Keratinocyte (primary cell): ENCODE measurements around the gene GAB2.

Experiments used
- CTCF ChIP-seq, 3 experiments: IDR thresholded peaks in 1 of 3; conservative IDR thresholded peaks in 1 of 3; optimal IDR thresholded peaks in 1 of 3; 2 replicates in 2 of 3; 3 replicates in 1 of 3; pipeline versions ENCODE3 to v1.5.1; 2011; ENCODE audit warnings: low read length in 3 of 3, mild to moderate bottlenecking in 3 of 3, moderate library complexity in 2 of 3, control low read depth in 1 of 3, inconsistent platforms in 1 of 3; ENCODE audit not compliant: insufficient read depth in 2 of 3; ENCODE audit errors: extremely low read depth in 1 of 3
- EZH2 ChIP-seq: IDR thresholded peaks from one replicate; pipeline ENCODE4 v1.6.1; 2012; ENCODE audit warnings: inconsistent platforms, mild to moderate bottlenecking, low read length, moderate library complexity

- TF ChIP-seq CTCF (optimal IDR thresholded peaks at IDR 0.05 in 1 of 3, IDR thresholded peaks at IDR 0.05 in 1 of 3, conservative IDR thresholded peaks at IDR 0.05 in 1 of 3; ENCODE audit: extremely low read depth in 1 of 3, insufficient read depth in 2 of 3, low read length in 3 of 3) (no peak), EZH2 (no peak)
Measured at GRCh38 chr11:78209478-78209877, 208.1 kb downstream of the GAB2 start.
